Activated CD8-positive, alpha-beta memory T cell treated with anti-CD3 and anti-CD28 coated beads, Interleukin-2, amount 50 U/mL, for 1 hour (primary cell): ENCODE results near the gene MRPL51.
A peak's percentile ranks its signal among the peaks of the same experiment; 100 is the strongest.

Source experiments
- DNase-seq: peaks from one replicate; pipeline ENCODE4 v3.0.0-alpha.2; 2020; ENCODE audit errors: extremely low read depth

The MRPL51 gene

DNA sequence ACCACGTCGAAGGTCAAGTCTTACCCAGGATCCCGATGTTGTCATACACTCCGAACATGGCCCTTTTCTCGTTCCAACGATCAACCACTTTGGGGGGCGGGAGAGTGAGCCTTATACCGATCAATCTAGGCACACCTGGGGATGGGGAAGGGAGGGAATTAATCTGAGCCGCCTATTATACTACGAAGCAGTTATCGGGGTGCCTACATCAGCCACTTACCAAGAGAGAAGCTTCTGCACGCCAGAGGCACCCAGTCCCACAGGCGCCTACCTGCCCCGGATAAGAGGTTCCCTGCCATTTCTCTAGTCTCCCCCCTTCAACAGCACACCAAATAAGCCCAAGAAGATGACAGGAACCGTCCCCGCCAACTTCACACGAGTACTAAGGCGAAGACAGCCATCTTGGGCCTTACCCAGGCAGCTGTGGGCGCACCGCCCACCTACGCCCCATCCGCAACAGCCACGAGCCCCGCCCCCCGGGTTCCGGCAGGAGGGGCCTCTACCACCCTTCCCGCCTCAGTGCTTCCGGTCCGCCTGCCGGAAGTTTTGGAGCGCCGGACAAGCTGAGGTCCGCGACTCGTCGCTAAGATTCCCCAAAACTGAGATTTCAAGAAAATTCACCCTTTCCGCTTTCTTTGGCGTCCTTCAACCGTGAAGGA, at the start of gene MRPL51:
TSS of gene MRPL51 (minus strand) at position 425 of the 659 bp plus-strand sequence. CDS start at position 299, 126 bp downstream.
- peak; percentile 79 for DNase-seq

DNA sequence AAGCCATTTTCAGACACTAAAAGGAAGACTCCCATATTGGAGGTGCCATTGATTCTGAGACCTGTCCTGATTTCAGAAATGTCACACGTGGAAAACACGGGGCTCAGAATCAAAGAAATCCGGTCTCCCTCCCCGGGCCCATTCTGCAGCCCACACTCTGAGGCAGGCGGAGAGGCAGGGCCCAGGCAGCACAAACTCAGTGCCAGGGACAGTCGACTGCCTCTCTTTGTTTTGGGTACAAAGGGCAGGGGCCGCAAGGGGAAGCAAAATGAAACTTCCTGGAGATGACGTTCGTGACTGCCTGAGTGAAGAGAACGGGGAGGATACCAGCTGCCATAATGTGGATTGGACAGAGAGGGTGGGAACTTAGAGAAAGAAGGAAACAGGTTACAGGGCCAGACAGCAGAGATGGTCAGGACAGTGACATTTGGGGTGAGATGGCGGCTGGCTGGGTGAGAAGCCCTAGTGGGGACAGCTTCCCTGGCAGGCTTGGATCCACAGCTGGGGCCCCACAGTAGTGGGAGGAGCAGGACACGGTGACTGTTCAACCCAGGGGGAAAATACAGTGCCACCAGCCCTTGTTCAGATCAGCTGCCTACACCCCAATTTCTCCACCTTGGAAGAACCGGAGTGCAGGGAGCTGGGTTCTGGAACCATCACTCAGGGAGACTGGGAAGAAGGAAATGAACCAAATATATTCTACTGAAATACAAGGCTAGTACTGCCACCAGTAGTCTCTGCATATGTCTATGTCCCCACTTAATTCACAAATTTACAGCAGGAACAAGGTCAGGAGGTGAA, 49.3 kb upstream of the MRPL51 start:
- DNase-seq = no peak

DNA sequence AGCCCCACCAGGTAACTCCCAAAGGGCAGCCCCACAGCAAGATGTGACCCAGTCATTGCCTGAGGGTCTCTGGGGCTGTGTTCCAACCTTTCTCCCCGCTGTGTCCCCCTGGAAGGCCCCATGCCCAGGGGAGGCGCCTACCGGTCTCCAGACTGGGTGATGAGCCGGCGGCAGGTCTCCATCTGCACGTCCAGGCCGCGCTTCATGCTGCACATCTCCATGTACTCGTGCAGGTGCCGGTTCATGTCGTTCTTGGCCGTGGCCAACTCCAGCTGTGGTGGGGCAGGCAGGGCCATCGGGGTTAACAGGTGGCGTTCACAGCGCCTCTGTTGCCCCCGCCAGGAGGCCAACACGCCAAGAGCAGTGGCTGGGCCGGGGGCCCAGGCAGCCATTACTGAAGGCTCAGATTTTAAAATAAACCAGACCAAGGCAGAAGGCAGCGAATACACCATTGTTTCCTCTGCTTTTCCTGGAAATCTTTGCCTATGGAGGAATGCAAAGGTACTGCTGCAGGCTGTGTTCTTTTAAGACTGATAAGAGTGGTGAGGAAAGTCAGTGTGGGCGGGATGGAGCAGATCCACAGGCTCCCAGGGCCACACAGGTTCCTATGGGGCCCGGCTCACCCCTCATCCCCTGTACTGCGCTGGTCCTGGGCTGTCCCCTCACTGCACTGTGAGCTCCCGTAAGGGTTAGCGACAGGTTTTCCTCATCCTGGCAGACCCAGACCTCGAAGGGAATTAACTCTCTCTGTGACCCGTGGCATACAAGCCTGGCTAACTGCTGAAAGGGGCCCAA, 48.5 kb upstream of the MRPL51 start:
- no peak for DNase-seq

DNA sequence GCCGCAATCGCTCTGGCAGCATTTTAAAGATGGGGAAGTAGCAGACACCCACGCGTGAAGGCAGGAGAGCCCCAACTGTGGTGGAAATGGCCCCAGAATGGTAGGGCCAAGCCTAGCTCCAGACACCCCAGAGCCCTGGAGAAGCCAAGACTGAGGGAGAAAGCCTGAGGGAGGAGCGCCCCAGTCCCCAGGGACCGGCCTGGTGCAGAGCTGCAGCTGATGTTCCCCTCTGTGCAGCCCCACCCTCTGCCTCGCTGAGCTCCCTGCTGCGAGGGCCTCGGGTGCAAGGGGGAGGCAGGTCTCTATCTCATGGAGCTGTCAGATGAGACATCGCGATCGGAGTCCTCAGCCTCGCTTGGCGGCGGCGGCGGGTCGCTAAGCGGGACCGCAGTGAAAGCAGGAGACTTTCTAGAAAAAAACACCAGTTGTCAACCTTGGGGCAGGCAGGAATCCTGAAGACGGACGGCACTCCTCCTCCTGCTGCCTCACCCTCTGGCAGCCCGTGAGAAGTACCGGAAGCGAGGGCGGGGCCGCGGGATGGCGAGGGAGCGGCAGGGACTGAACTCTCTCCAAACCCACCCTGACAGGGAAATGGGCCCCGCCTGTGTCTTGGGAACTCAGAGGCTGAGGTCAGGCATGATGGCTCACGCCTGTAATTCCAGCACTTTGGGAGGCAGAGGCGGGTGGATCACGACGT, 47.3 kb upstream of the MRPL51 start:
- DNase-seq = no peak

DNA sequence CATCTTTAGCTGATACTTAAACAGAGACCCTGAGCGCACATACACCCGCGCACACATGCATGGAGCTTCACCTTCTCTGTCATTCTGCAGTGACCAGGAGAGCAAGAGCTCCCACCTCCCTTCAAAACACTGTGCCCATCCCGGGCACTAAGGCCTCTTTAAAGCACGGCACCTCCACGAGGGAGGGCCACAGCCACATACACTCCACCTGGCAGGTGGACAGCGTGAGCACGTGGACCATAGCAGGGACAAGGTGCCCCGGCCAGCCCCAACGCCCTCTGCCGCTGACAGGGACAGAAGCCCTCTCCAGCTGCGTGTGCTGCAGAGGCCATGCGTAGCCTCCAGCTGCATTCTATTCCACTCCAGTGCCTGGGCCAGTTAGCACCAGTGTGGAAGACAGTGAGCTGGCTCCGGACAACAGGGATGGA, 46.7 kb upstream of the MRPL51 start:
- DNase-seq = no peak

DNA sequence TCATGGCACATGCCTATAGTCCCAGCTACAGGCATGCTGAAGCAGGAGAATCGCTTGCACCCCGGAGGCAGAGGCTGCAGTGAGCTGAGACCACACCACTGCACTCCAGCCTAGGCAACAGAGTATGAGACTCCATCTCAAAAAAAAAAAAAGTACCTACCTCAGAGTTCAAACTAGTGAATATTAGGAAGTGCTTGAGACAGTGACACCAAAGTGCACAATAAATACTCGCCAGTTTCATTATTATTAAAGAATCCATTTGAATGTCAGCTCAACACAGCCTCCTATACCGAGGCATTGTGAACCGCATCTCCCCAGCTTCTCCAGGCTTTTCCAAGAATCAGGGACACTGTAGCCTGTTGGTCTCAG, 46.2 kb upstream of the MRPL51 start:
- DNase-seq = no peak

DNA sequence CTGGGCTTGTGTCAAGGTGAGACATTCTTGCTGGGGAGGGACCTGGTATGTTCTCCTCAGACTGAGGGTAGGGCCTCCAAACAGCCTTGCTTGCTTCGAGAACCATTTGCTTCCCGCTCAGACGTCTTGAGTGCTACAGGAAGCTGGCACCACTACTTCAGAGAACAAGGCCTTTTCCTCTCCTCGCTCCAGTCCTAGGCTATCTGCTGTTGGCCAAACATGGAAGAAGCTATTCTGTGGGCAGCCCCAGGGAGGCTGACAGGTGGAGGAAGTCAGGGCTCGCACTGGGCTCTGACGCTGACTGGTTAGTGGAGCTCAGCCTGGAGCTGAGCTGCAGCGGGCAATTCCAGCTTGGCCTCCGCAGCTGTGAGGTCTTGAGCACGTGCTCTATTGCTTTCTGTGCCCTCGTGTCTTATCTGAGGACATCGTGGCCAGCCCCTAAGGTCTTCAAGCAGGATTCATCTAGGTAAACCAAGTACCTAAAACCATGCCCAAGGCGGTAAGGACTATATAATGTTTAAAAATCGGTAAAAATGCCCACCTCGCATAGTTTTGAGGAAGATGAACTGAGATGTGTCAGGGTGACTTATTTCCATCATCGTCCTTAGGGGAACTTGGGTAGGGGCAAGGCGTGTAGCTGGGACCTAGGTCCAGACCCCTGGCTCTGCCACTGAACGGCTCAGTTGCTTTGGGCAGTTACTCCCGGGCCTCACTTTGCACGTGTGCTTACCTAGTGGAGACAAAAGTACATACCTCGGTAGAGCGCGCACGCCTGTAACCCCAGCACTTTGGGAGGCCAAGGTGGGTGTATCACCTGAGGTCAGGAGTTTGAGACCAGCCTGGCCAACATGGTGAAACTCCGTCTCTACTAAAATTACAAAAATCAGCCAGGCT, 45.6 kb upstream of the MRPL51 start:
- no peak for DNase-seq

DNA sequence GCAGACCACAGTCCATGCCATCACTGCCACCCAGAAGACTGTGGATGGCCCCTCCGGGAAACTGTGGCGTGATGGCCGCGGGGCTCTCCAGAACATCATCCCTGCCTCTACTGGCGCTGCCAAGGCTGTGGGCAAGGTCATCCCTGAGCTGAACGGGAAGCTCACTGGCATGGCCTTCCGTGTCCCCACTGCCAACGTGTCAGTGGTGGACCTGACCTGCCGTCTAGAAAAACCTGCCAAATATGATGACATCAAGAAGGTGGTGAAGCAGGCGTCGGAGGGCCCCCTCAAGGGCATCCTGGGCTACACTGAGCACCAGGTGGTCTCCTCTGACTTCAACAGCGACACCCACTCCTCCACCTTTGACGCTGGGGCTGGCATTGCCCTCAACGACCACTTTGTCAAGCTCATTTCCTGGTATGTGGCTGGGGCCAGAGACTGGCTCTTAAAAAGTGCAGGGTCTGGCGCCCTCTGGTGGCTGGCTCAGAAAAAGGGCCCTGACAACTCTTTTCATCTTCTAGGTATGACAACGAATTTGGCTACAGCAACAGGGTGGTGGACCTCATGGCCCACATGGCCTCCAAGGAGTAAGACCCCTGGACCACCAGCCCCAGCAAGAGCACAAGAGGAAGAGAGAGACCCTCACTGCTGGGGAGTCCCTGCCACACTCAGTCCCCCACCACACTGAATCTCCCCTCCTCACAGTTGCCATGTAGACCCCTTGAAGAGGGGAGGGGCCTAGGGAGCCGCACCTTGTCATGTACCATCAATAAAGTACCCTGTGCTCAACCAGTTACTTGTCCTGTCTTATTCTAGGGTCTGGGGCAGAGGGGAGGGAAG, 44.7 kb upstream of the MRPL51 start:
- DNase-seq = peak; percentile 51

DNA sequence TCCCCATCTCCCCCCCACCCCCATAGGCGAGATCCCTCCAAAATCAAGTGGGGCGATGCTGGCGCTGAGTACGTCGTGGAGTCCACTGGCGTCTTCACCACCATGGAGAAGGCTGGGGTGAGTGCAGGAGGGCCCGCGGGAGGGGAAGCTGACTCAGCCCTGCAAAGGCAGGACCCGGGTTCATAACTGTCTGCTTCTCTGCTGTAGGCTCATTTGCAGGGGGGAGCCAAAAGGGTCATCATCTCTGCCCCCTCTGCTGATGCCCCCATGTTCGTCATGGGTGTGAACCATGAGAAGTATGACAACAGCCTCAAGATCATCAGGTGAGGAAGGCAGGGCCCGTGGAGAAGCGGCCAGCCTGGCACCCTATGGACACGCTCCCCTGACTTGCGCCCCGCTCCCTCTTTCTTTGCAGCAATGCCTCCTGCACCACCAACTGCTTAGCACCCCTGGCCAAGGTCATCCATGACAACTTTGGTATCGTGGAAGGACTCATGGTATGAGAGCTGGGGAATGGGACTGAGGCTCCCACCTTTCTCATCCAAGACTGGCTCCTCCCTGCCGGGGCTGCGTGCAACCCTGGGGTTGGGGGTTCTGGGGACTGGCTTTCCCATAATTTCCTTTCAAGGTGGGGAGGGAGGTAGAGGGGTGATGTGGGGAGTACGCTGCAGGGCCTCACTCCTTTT, 44.0 kb upstream of the MRPL51 start:
- no peak for DNase-seq

DNA sequence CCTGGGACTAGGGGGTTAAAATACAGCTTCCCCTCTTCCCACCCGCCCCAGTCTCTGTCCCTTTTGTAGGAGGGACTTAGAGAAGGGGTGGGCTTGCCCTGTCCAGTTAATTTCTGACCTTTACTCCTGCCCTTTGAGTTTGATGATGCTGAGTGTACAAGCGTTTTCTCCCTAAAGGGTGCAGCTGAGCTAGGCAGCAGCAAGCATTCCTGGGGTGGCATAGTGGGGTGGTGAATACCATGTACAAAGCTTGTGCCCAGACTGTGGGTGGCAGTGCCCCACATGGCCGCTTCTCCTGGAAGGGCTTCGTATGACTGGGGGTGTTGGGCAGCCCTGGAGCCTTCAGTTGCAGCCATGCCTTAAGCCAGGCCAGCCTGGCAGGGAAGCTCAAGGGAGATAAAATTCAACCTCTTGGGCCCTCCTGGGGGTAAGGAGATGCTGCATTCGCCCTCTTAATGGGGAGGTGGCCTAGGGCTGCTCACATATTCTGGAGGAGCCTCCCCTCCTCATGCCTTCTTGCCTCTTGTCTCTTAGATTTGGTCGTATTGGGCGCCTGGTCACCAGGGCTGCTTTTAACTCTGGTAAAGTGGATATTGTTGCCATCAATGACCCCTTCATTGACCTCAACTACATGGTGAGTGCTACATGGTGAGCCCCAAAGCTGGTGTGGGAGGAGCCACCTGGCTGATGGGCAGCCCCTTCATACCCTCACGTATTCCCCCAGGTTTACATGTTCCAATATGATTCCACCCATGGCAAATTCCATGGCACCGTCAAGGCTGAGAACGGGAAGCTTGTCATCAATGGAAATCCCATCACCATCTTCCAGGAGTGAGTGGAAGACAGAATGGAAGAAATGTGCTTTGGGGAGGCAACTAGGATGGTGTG, 43.1 kb upstream of the MRPL51 start:
- no peak for DNase-seq

DNA sequence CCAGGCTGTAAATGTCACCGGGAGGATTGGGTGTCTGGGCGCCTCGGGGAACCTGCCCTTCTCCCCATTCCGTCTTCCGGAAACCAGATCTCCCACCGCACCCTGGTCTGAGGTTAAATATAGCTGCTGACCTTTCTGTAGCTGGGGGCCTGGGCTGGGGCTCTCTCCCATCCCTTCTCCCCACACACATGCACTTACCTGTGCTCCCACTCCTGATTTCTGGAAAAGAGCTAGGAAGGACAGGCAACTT, 42.6 kb upstream of the MRPL51 start:
- no peak for DNase-seq

DNA sequence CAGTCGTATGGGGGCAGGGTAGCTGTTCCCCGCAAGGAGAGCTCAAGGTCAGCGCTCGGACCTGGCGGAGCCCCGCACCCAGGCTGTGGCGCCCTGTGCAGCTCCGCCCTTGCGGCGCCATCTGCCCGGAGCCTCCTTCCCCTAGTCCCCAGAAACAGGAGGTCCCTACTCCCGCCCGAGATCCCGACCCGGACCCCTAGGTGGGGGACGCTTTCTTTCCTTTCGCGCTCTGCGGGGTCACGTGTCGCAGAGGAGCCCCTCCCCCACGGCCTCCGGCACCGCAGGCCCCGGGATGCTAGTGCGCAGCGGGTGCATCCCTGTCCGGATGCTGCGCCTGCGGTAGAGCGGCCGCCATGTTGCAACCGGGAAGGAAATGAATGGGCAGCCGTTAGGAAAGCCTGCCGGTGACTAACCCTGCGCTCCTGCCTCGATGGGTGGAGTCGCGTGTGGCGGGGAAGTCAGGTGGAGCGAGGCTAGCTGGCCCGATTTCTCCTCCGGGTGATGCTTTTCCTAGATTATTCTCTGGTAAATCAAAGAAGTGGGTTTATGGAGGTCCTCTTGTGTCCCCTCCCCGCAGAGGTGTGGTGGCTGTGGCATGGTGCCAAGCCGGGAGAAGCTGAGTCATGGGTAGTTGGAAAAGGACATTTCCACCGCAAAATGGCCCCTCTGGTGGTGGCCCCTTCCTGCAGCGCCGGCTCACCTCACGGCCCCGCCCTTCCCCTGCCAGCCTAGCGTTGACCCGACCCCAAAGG, 42.1 kb upstream of the MRPL51 start:
- DNase-seq = peak; percentile 49

DNA sequence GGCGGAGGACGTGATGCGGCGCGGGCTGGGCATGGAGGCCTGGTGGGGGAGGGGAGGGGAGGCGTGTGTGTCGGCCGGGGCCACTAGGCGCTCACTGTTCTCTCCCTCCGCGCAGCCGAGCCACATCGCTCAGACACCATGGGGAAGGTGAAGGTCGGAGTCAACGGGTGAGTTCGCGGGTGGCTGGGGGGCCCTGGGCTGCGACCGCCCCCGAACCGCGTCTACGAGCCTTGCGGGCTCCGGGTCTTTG, 41.6 kb upstream of the MRPL51 start:
- DNase-seq = no peak

DNA sequence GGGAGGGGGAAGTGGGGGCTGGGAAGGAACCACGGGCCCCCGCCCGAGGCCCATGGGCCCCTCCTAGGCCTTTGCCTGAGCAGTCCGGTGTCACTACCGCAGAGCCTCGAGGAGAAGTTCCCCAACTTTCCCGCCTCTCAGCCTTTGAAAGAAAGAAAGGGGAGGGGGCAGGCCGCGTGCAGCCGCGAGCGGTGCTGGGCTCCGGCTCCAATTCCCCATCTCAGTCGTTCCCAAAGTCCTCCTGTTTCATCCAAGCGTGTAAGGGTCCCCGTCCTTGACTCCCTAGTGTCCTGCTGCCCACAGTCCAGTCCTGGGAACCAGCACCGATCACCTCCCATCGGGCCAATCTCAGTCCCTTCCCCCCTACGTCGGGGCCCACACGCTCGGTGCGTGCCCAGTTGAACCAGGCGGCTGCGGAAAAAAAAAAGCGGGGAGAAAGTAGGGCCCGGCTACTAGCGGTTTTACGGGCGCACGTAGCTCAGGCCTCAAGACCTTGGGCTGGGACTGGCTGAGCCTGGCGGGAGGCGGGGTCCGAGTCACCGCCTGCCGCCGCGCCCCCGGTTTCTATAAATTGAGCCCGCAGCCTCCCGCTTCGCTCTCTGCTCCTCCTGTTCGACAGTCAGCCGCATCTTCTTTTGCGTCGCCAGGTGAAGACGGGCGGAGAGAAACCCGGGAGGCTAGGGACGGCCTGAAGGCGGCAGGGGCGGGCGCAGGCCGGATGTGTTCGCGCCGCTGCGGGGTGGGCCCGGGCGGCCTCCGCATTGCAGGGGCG, 41.0 kb upstream of the MRPL51 start, which contains the start of gene GAPDH:
TSS of gene GAPDH (plus strand) at position 595 of the 772 bp plus-strand sequence. CDS start 316 bp downstream, outside the sequence.
- peak; percentile 72 for DNase-seq

DNA sequence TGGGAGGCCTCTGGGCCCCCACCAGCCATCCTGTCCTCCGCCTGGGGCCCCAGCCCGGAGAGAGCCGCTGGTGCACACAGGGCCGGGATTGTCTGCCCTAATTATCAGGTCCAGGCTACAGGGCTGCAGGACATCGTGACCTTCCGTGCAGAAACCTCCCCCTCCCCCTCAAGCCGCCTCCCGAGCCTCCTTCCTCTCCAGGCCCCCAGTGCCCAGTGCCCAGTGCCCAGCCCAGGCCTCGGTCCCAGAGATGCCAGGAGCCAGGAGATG, 40.5 kb upstream of the MRPL51 start:
- DNase-seq = no peak

DNA sequence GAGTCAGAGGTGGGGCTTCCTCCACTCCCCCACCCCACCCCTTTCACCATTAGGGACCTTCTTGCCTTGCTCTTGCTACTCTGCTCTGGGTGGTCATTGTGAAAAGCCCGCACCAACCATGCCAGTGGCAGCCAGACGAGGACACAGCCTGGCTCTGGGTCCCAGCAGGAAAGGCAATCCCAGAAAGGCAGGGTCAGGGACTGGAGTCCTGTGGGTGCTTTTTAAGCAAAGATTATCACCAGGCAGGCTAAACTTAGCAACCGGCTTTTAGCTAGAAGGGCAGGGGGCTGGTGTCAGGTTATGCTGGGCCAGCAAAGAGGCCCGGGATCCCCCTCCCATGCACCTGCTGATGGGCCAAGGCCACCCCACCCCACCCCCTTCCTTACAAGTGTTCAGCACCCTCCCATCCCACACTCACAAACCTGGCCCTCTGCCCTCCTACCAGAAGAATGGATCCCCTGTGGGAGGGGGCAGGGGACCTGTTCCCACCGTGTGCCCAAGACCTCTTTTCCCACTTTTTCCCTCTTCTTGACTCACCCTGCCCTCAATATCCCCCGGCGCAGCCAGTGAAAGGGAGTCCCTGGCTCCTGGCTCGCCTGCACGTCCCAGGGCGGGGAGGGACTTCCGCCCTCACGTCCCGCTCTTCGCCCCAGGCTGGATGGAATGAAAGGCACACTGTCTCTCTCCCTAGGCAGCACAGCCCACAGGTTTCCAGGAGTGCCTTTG, 40.0 kb upstream of the MRPL51 start:
- DNase-seq = no peak
